Measurements from ENCODE around the gene PPP4R2. TPM values are rescaled to one million over a fixed set of nuclear protein-coding genes. Genes with fewer than 3 reads are reported as not detected.

PPP4R2 gene, protein sequence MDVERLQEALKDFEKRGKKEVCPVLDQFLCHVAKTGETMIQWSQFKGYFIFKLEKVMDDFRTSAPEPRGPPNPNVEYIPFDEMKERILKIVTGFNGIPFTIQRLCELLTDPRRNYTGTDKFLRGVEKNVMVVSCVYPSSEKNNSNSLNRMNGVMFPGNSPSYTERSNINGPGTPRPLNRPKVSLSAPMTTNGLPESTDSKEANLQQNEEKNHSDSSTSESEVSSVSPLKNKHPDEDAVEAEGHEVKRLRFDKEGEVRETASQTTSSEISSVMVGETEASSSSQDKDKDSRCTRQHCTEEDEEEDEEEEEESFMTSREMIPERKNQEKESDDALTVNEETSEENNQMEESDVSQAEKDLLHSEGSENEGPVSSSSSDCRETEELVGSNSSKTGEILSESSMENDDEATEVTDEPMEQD
- 68.6 and 75.5 TPM in 2 replicates for total RNA-seq

DNA sequence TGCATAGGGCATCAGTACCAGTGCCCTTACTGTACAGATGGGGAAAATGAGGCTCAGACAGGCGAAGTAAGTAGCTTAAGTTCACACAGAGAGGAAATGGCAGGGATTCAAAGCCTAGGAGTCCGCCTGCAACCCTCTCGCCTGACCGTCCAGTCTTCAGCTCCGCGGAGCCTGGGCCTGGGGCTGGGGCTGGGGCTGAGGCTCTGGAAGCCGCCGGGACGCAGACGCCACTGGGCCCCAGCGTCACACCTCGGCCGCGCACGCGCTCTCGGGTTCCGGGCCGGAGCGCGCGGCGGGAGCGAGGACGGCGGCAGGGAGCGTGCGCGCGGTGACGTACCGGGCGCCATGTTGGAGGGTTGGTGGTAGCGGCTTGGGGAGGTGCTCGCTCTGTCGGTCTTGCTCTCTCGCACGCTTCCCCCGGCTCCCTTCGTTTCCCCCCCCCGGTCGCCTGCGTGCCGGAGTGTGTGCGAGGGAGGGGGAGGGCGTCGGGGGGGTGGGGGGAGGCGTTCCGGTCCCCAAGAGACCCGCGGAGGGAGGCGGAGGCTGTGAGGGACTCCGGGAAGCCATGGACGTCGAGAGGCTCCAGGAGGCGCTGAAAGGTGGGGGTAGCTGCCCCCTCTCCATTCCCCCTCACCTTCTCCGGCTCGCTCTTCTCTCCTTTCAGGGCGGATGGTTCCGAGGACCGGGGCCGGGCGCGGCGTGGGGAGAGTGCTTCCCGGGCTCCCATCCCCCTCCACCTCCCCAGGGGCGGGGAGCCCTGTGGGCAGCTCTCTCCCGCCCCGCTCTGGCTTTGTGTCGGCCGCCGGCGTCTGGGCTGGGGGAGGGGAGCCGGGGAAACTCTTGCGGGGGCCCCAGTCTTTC lies at the start of gene PPP4R2:
TSS of gene PPP4R2 (plus strand) at position 339 of the 861 bp plus-strand sequence. CDS start at position 566, 227 bp downstream.

DNA sequence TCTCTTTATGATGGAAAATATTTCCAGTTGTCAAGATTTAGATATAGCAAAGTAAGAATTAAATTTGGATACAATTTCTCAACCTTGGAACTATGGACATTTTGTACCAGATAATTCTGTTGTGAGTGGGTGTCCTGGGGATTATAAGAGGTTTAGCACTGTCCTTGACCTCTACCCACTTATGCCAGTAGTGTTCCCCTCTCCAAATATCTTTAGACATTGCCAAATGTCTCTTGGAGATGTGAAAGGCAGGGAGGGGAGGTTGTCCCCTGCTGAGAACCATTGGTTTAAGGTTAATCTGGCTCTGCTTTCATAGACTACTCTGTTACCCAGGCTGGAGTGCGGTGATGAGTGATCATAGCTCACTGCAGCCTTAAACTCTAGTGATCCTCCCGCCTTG lies 64.8 kb downstream of the PPP4R2 start, which contains the start of gene EBLN2:
TSS of gene EBLN2 (plus strand) at position 244 of the 400 bp plus-strand sequence. CDS start 423 bp downstream, outside the sequence.

Other genes with a start within 250 kb of the PPP4R2 start
- gene SHQ1, start 148.4 kb upstream of the PPP4R2 start, total RNA-seq, result 19.6 and 22.7 TPM in 2 replicates
- gene GXYLT2, start 108.8 kb upstream of the PPP4R2 start, total RNA-seq, result 6.1 and 16.1 TPM in 2 replicates
- 5.4 and 7.7 TPM in 2 replicates for gene EBLN2, start 64.8 kb downstream of the PPP4R2 start, total RNA-seq

All from uterine smooth muscle cell (primary cell).